ENCODE results near the gene PEG3.

The PEG3 gene

GRCh38 chr19:56808717-56809392 lies 31.7 kb downstream of the PEG3 start:
- DNase-seq (ENCODE audit: low spot score) = no peak

- no peak for DNase-seq (ENCODE audit: low spot score)
These were observed 33.9 kb downstream of the PEG3 start for GRCh38 chr19:56806639-56807038.

Measured in NAMALWA (cell line).